C4-2B (cell line): ENCODE results near the gene RAX.

ENCODE experiments used
- H3K27ac ChIP-seq: fragments of 450-650 bp; 2 replicates; pipeline ENCODE4 v1.5.1; 2017
- ZFX ChIP-seq: fragments of 450-650 bp; IDR thresholded peaks from 2 replicates; pipeline ENCODE4 v1.6.1; 2017
- TF ChIP-seq, protein P1 (sequence below): fragments of 450-650 bp; conservative IDR thresholded peaks from 2 replicates; pipeline ENCODE4 v1.5.1; 2017; ENCODE audit warnings: mild to moderate bottlenecking

The RAX gene

GRCh38 chr18:59272891-59273758 is at the start of gene RAX:
RAX (minus strand) TSS chr18:59273454; CDS start chr18:59273206, 248 bp downstream.
- no peak within 1 kb of the TSS for H3K27ac ChIP-seq
- TF ChIP-seq, protein P1, sequence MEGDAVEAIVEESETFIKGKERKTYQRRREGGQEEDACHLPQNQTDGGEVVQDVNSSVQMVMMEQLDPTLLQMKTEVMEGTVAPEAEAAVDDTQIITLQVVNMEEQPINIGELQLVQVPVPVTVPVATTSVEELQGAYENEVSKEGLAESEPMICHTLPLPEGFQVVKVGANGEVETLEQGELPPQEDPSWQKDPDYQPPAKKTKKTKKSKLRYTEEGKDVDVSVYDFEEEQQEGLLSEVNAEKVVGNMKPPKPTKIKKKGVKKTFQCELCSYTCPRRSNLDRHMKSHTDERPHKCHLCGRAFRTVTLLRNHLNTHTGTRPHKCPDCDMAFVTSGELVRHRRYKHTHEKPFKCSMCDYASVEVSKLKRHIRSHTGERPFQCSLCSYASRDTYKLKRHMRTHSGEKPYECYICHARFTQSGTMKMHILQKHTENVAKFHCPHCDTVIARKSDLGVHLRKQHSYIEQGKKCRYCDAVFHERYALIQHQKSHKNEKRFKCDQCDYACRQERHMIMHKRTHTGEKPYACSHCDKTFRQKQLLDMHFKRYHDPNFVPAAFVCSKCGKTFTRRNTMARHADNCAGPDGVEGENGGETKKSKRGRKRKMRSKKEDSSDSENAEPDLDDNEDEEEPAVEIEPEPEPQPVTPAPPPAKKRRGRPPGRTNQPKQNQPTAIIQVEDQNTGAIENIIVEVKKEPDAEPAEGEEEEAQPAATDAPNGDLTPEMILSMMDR: no peak
- TF ChIP-seq ZFX: no peak

DNA sequence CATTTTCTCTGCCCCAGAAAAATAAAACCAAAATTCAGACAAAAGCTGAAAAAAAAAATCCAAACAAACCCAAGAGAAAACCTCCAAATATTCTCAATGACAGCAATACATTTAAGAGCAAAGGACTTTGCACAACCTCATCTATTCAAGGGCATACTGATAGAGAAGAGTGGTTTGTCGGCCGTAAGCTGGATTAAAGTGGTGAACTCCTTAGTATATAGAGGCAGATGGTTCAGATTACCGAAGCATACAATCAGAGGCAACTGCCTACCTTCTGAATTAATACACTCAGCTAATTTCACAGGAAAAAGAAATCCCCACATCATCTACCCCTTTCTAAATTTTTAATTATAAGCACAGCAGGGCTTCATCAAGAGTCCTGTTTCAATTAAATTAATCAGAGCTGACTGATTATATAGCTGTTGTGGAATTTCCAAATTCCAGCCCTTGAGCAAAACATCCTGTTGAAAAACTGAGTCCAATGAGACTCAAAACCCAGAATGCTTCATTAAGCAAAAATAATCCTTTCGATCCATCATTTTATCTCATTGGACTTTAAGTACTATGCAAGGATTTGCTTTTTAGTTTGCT is 45.3 kb upstream of the RAX start, which contains the start of gene CPLX4:
CPLX4 (minus strand) TSS at position 190 of the 591 bp plus-strand sequence; CDS start at position 3, 187 bp downstream.
- TF ChIP-seq, protein P1: no peak
- no peak for TF ChIP-seq ZFX
- H3K27ac ChIP-seq: no peak within 1 kb of the TSS

- TF ChIP-seq, protein P1: no peak
- TF ChIP-seq ZFX: no peak
- no peak overlapping the region for H3K27ac ChIP-seq
These were observed 38.4 kb upstream of the RAX start for GRCh38 chr18:59311631-59312030.

GRCh38 chr18:59308938-59309260 is 35.6 kb upstream of the RAX start:
- TF ChIP-seq, protein P1: 0 out of 2 replicates have a peak, but pooled peaks have one; percentile 39
- TF ChIP-seq ZFX: no peak
- no peak overlapping the region for H3K27ac ChIP-seq

GRCh38 chr18:59308248-59308937 is 35.1 kb upstream of the RAX start:
- no peak overlapping the region for H3K27ac ChIP-seq
- TF ChIP-seq, protein P1: peak; percentile 97
- no peak for TF ChIP-seq ZFX

- TF ChIP-seq ZFX: no peak
- TF ChIP-seq, protein P1: no peak
- H3K27ac ChIP-seq: no peak overlapping the region
These were observed 33.4 kb upstream of the RAX start for GRCh38 chr18:59306640-59307039.

- H3K27ac ChIP-seq: no peak overlapping the region
- TF ChIP-seq, protein P1: no peak
- no peak for TF ChIP-seq ZFX
These were observed 32.0 kb upstream of the RAX start for GRCh38 chr18:59305295-59305694.
